Astrocyte (in vitro differentiated cells and primary cell): Measurements from ENCODE around the gene STX4.

Source experiments
- EZH2 ChIP-seq: IDR thresholded peaks from 2 replicates; pipeline ENCODE4 v1.6.1; 2012; ENCODE audit warnings: mild to moderate bottlenecking, low read length, inconsistent platforms; ENCODE audit not compliant: insufficient read depth
- TF ChIP-seq, protein P1 (sequence below): IDR thresholded peaks from 2 replicates; pipeline ENCODE4 v1.5.1; 2011; ENCODE audit warnings: low read depth, mild to moderate bottlenecking, inconsistent platforms, low read length, moderate library complexity; ENCODE audit not compliant: insufficient read depth

DNA sequence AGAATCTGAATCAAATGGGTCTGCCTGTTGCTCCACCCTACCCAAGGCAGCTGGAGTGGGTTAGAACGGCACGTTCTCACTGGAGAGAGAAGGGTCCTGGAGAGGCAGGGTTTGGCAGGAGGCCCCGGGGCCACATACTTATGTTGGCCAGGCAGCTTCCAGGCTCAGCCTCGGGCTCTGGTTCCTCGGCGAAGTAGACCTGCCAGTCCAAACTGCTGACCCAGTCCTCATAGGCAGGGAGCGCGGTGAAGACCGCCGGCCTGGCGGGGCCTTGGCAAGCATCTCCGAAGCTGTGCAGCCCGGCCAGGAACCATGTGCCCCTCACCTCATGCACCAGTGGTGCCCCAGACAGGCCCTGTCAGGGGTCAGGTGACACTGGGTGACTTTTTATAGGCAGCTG is 50.6 kb downstream of the STX4 start:
- no peak for TF ChIP-seq EZH2
- TF ChIP-seq, protein P1, sequence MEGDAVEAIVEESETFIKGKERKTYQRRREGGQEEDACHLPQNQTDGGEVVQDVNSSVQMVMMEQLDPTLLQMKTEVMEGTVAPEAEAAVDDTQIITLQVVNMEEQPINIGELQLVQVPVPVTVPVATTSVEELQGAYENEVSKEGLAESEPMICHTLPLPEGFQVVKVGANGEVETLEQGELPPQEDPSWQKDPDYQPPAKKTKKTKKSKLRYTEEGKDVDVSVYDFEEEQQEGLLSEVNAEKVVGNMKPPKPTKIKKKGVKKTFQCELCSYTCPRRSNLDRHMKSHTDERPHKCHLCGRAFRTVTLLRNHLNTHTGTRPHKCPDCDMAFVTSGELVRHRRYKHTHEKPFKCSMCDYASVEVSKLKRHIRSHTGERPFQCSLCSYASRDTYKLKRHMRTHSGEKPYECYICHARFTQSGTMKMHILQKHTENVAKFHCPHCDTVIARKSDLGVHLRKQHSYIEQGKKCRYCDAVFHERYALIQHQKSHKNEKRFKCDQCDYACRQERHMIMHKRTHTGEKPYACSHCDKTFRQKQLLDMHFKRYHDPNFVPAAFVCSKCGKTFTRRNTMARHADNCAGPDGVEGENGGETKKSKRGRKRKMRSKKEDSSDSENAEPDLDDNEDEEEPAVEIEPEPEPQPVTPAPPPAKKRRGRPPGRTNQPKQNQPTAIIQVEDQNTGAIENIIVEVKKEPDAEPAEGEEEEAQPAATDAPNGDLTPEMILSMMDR = no peak
